T-cell (primary cell): Measurements from ENCODE around the gene HSPA4L. TPM values are rescaled to one million over a fixed set of nuclear protein-coding genes. Genes with fewer than 3 reads are reported as not detected.

ENCODE experiments used
- ATAC-seq, 4 experiments: fragments of 200-7000 bp in 3 of 4; fragments of 150-1000 bp in 1 of 4; cut with Tn5 transposase; replicated peaks in 1 of 4; 1 replicate in 3 of 4; 2 replicates in 1 of 4; pipeline ENCODE4 v1.10.0; 2021; ENCODE audit warnings: moderate library complexity in 3 of 4, mild to moderate bottlenecking in 2 of 4, moderate number of reproducible peaks in 1 of 4
- CTCF ChIA-PET, 2 donors: fragments of 300-600 bp; sonication (Branson Sonifier 250); formaldehyde crosslinking; loops; one replicate each; lab custom pipeline; 2022; ENCODE audit warnings: antibody characterized with exemption in 2 of 2; lab: Charles Lee
- POLR2A ChIA-PET, 2 donors: fragments of 300-600 bp; sonication (Branson Sonifier 250); formaldehyde crosslinking; loops; one replicate each; lab custom pipeline; 2022; ENCODE audit warnings: antibody characterized with exemption in 2 of 2; lab: Charles Lee
- DNase-seq, 35 experiments: peaks; one replicate each; pipeline versions ENCODE4 v3.0.0 to v3.0.0-alpha.2; 2013 to 2023
- H3K27ac ChIP-seq: one replicate; pipeline ENCODE4 v1.5.1; 2013; ENCODE audit warnings: low read length
- H3K27me3 ChIP-seq, 2 experiments: replicated peaks in 1 of 2; 1 replicate in 1 of 2; 2 replicates in 1 of 2; pipeline versions ENCODE4 v1.6.1 to v1.7.0; 2013; ENCODE audit warnings: low read length in 1 of 2, mixed read lengths in 1 of 2; ENCODE audit not compliant: control insufficient read depth in 2 of 2, insufficient read depth in 2 of 2; ENCODE audit errors: extremely low read depth in 1 of 2
- H3K36me3 ChIP-seq, 2 donors: 1 replicate in 1 of 2; 2 replicates in 1 of 2; pipeline versions ENCODE4 v1.6.1 to v1.7.0; 2013; ENCODE audit warnings: low read length in 1 of 2; ENCODE audit not compliant: control insufficient read depth in 2 of 2, insufficient read depth in 1 of 2; ENCODE audit errors: extremely low read depth in 1 of 2
- H3K4me1 ChIP-seq, 2 experiments: 1 replicate in 1 of 2; 2 replicates in 1 of 2; pipeline versions ENCODE4 v1.6.1 to v1.7.0; 2013; ENCODE audit warnings: low read length in 2 of 2, mixed read lengths in 1 of 2; ENCODE audit not compliant: insufficient read depth in 2 of 2, control insufficient read depth in 1 of 2; ENCODE audit errors: extremely low read depth in 1 of 2
- H3K4me3 ChIP-seq, 2 donors: 1 replicate in 1 of 2; 2 replicates in 1 of 2; pipeline versions ENCODE4 v1.5.1 to v1.7.0; 2013; ENCODE audit warnings: mild to moderate bottlenecking in 2 of 2, low read length in 1 of 2, moderate library complexity in 1 of 2; ENCODE audit not compliant: control insufficient read depth in 1 of 2; ENCODE audit errors: extremely low read depth in 1 of 2
- H3K9me3 ChIP-seq: 2 replicates; pipeline ENCODE4 v1.7.0; 2013
- H3K27ac Mint-ChIP-seq, 2 donors: one replicate each; pipeline ENCODE4 v1.8.0; 2020 to 2021; ENCODE audit warnings: mild to moderate bottlenecking in 2 of 2, mixed read lengths in 2 of 2
- H3K27me3 Mint-ChIP-seq, 2 donors: one replicate each; pipeline ENCODE4 v1.8.0; 2021 to 2022; ENCODE audit warnings: mixed read lengths in 2 of 2
- H3K36me3 Mint-ChIP-seq: one replicate; pipeline ENCODE4 v1.8.0; 2021; ENCODE audit warnings: mixed read lengths
- H3K4me1 Mint-ChIP-seq, 3 donors: one replicate each; pipeline ENCODE4 v1.8.0; 2020 to 2022; ENCODE audit warnings: mixed read lengths in 3 of 3, mild to moderate bottlenecking in 1 of 3
- H3K4me3 Mint-ChIP-seq, 3 donors: one replicate each; pipeline ENCODE4 v1.8.0; 2020 to 2022; ENCODE audit warnings: mild to moderate bottlenecking in 3 of 3, mixed read lengths in 3 of 3, moderate library complexity in 3 of 3
- H3K9me3 Mint-ChIP-seq, 3 donors: one replicate each; pipeline ENCODE4 v1.8.0; 2020 to 2022; ENCODE audit warnings: mixed read lengths in 3 of 3
- WGBS: methylation state at CpG from one replicate; pipeline ENCODE4 v1.1.5; 2013; ENCODE audit warnings: missing lambda C conversion rate; ENCODE audit not compliant: insufficient coverage; 5-methylcytosine and 5-hydroxymethylcytosine counted together
- total RNA-seq, 35 experiments: library from RNA in 6 of 35; stranded (reverse) in 6 of 35; fragments of 120-200 nt in 1 of 35; gene quantifications; one replicate each; pipeline versions ENCODE4 v1.2.1 to v1.2.4 and lab custom pipeline; 2013 to 2026

Gene HSPA4L
- total RNA-seq, 5 donors from 2014 or later (not counting 1 experiment from before 2014, with no cell fraction given), result 0.09 to 0.22 (median 0.16) TPM; not detected in 2

DNA sequence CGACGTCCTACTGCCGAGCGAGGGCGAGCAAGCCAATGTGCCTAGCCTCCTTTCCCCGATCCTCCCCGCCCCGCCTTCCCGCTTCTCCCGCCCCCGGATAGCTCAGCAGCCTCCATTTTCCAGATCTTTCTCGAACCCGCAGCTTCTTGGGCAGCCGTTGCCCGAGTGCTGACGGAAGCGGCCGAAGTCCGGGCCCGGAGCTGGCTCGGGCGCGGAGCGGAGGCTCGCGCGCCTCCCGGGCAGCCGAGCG is 172 bp upstream of the HSPA4L start:
- ATAC-seq (peak in 2 of 4 experiments; percentile 16 to 38), DNase-seq (no peak)
- under 1% methylated on average over 30 of the region's 30 CpGs for WGBS
- Mint-ChIP-seq H3K4me3 (peak overlapping the region; percentile 39 to 84 (median 77)), H3K27ac (no peak overlapping the region), H3K27me3 (peaks cover 61 to 64% of the 10 kb centered on the region in 2 donors), H3K9me3 (no peaks in the 10 kb centered on the region), H3K36me3 (no peaks in the 10 kb centered on the region), H3K4me1 (peaks cover 18 to 20% (median 19%) of the 10 kb centered on the region in 3 donors)
- Histone ChIP-seq H3K4me1 (peaks cover 0 to 20% of the 10 kb centered on the region in 2 experiments), H3K27ac (no peak overlapping the region), H3K36me3 (no peaks in the 10 kb centered on the region), H3K9me3 (no peaks in the 10 kb centered on the region), H3K4me3 (peak overlapping the region; percentile 46 to 84), H3K27me3 (peaks cover 7 to 41% of the 10 kb centered on the region in 2 experiments)
- ChIA-PET CTCF (no interaction called here), POLR2A (no interaction called here)

GRCh38 chr4:127783026-127783769 is 1.1 kb downstream of the HSPA4L start:
- no peaks in the 10 kb centered on the region for H3K9me3 ChIP-seq
- WGBS, result 26% methylated on average over 23 of the region's 25 CpGs
- POLR2A ChIA-PET, result no interaction called here
- H3K36me3 Mint-ChIP-seq, result no peaks in the 10 kb centered on the region
- CTCF ChIA-PET, result no interaction called here
- H3K27ac ChIP-seq, result no peak overlapping the region
- peaks cover 7 to 39% of the 10 kb centered on the region in 2 experiments for H3K27me3 ChIP-seq
- peak overlapping the region; percentile 77 to 86 (median 84) for H3K4me3 Mint-ChIP-seq
- H3K36me3 ChIP-seq, result no peaks in the 10 kb centered on the region
- peaks cover 18 to 20% (median 19%) of the 10 kb centered on the region in 3 donors for H3K4me1 Mint-ChIP-seq
- DNase-seq (peak in 2 of 35 experiments; percentile 0 to 19), ATAC-seq (peak in 1 of 4 experiments; percentile 7)
- H3K27me3 Mint-ChIP-seq, result peaks cover 50 to 55% of the 10 kb centered on the region in 2 donors
- no peak overlapping the region for H3K27ac Mint-ChIP-seq
- H3K9me3 Mint-ChIP-seq, result no peaks in the 10 kb centered on the region
- H3K4me1 ChIP-seq, result peaks cover 0 to 20% of the 10 kb centered on the region in 2 experiments
- peak overlapping the region; percentile 46 to 84 for H3K4me3 ChIP-seq

GRCh38 chr4:127783955-127784770 is 2.0 kb downstream of the HSPA4L start:
- no peak overlapping the region for H3K27ac Mint-ChIP-seq
- peaks cover 56 to 58% of the 10 kb centered on the region in 2 donors for H3K27me3 Mint-ChIP-seq
- H3K4me1 Mint-ChIP-seq, result peaks cover 18 to 20% (median 19%) of the 10 kb centered on the region in 3 donors
- 100% methylated on average over 1 of the region's 9 CpGs for WGBS
- Histone ChIP-seq H3K4me1 (peaks cover 0 to 20% of the 10 kb centered on the region in 2 experiments), H3K9me3 (no peaks in the 10 kb centered on the region), H3K27ac (no peak overlapping the region), H3K4me3 (no peak overlapping the region), H3K36me3 (no peaks in the 10 kb centered on the region), H3K27me3 (peaks cover 7 to 38% of the 10 kb centered on the region in 2 experiments)
- no peak for ATAC-seq
- no peaks in the 10 kb centered on the region for H3K36me3 Mint-ChIP-seq
- POLR2A ChIA-PET, result no interaction called here
- no peak for DNase-seq
- CTCF ChIA-PET, result no interaction called here
- no peaks in the 10 kb centered on the region for H3K9me3 Mint-ChIP-seq
- H3K4me3 Mint-ChIP-seq, result no peak overlapping the region

- no peak overlapping the region for H3K4me3 Mint-ChIP-seq
- H3K4me1 Mint-ChIP-seq, result peaks cover 0 to under 1% (median 0%) of the 10 kb centered on the region in 3 donors
- no peaks in the 10 kb centered on the region for H3K36me3 ChIP-seq
- CTCF ChIA-PET, result no interaction called here
- ATAC-seq, result no peak
- no peaks in the 10 kb centered on the region for H3K4me1 ChIP-seq
- no CpG with 5 or more reads among the region's 2 CpGs for WGBS
- peaks cover 0 to 7% of the 10 kb centered on the region in 2 experiments for H3K27me3 ChIP-seq
- no peaks in the 10 kb centered on the region for H3K9me3 Mint-ChIP-seq
- no peak overlapping the region for H3K27ac ChIP-seq
- H3K36me3 Mint-ChIP-seq, result no peaks in the 10 kb centered on the region
- H3K4me3 ChIP-seq, result no peak overlapping the region
- H3K27ac Mint-ChIP-seq, result no peak overlapping the region
- H3K27me3 Mint-ChIP-seq, result peaks cover 44 to 47% of the 10 kb centered on the region in 2 donors
- POLR2A ChIA-PET, result no interaction called here
- DNase-seq, result no peak
- no peaks in the 10 kb centered on the region for H3K9me3 ChIP-seq
Observed at GRCh38 chr4:127788517-127788916, 6.4 kb downstream of the HSPA4L start.

DNA sequence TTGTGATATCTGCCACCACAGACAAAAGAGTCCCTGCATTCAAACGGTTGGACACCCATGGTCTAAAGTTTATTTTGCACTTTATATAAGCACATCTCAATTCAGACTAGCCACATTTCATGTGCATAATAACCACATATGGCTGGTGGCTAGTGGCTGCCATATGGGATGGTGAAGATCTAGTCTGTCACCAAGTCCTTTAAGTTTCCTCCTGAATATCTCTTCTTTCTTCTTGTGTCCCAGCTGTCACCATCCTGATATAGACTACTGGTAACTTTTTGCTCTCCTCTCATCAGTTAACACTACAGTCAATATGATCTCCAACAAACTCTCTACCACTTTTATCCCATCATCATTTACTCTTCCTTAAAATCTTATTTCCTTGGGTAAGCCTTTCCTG is 9.3 kb downstream of the HSPA4L start:
- ATAC-seq (no peak), DNase-seq (no peak)
- H3K27ac ChIP-seq, result no peak overlapping the region
- POLR2A ChIA-PET, result no interaction called here
- CTCF ChIA-PET, result no interaction called here
- Mint-ChIP-seq H3K4me1 (no peaks in the 10 kb centered on the region), H3K27ac (no peak overlapping the region), H3K36me3 (no peaks in the 10 kb centered on the region), H3K4me3 (no peak overlapping the region), H3K27me3 (peaks cover 36 to 41% of the 10 kb centered on the region in 2 donors), H3K9me3 (no peaks in the 10 kb centered on the region)
- no peaks in the 10 kb centered on the region for H3K4me1 ChIP-seq
- H3K27me3 ChIP-seq, result peaks cover 0 to 2% of the 10 kb centered on the region in 2 experiments
- WGBS, result no CpG with 5 or more reads among the region's 1 CpG
- H3K4me3 ChIP-seq, result no peak overlapping the region
- no peaks in the 10 kb centered on the region for H3K36me3 ChIP-seq
- H3K9me3 ChIP-seq, result no peaks in the 10 kb centered on the region

DNA sequence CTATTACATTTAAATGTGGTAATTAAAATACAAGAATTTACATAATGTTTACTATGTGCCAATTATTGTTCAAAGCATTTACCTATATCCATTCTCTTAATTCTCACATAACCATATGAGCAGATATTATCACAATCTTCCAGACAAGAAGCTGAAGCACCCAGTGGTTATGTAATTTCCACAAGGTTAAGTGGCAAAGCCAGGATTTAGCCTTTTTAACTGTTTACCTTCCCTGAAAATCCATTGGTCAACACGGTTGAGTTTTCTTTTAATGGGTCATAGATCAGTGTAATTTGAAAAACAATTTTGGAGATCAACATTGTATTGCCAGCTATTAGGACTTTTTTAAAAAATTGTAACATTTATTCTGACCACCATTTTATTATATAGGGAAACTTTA is 11.4 kb downstream of the HSPA4L start:
- H3K9me3 Mint-ChIP-seq, result no peaks in the 10 kb centered on the region
- Histone ChIP-seq H3K4me3 (no peak overlapping the region), H3K36me3 (no peaks in the 10 kb centered on the region), H3K9me3 (no peaks in the 10 kb centered on the region), H3K27ac (no peak overlapping the region), H3K4me1 (no peaks in the 10 kb centered on the region), H3K27me3 (no peaks in the 10 kb centered on the region)
- H3K27me3 Mint-ChIP-seq, result peaks cover 29 to 35% of the 10 kb centered on the region in 2 donors
- CTCF ChIA-PET, result no interaction called here
- WGBS, result no CpG with 5 or more reads among the region's 1 CpG
- no peaks in the 10 kb centered on the region for H3K4me1 Mint-ChIP-seq
- H3K4me3 Mint-ChIP-seq, result no peak overlapping the region
- H3K36me3 Mint-ChIP-seq, result no peaks in the 10 kb centered on the region
- DNase-seq, result no peak
- H3K27ac Mint-ChIP-seq, result no peak overlapping the region
- POLR2A ChIA-PET, result no interaction called here
- no peak for ATAC-seq
